BJ (cell line): ENCODE measurements around the gene CRYBG2. TPM values are rescaled to one million over a fixed set of nuclear protein-coding genes. Genes with fewer than 3 reads are reported as not detected.
A peak's percentile ranks its signal among the peaks of the same experiment; 100 is the strongest.

ENCODE experiments used
- CTCF ChIA-PET: fragments of 350-600 bp; formaldehyde crosslinking; extraction: SDS; loops from one replicate; lab custom pipeline; 2021; ENCODE audit warnings: antibody characterized with exemption, inconsistent platforms; lab: Yijun Ruan, JAX
- POLR2A ChIA-PET: fragments of 300-600 bp; sonication (Branson Sonifier 250); formaldehyde crosslinking; extraction: SDS; loops from one replicate; lab custom pipeline; 2021; ENCODE audit warnings: antibody characterized with exemption; lab: Charles Lee
- DNase-seq: peaks from one replicate; pipeline ENCODE4 v3.0.0-alpha.2; 2011; ENCODE audit warnings: low read depth
- H3K27me3 ChIP-seq: 2 replicates; pipeline ENCODE4 v1.6.0; 2011; ENCODE audit warnings: low read length; ENCODE audit not compliant: control insufficient read depth, insufficient read depth
- H3K36me3 ChIP-seq: 2 replicates; pipeline ENCODE4 v1.5.1; 2011; ENCODE audit warnings: low read length; ENCODE audit not compliant: control insufficient read depth, insufficient read depth
- H3K4me3 ChIP-seq: 2 replicates; pipeline ENCODE4 v1.5.1; 2011; ENCODE audit warnings: low read depth, mild to moderate bottlenecking, control low read depth, low read length
- CTCF ChIP-seq: IDR thresholded peaks from 2 replicates; pipeline ENCODE4 v1.5.1; 2011; ENCODE audit warnings: low read depth, mild to moderate bottlenecking, control low read depth, inconsistent platforms, low read length, moderate library complexity; ENCODE audit not compliant: insufficient read depth
- polyA plus RNA-seq: library from polyadenylated mRNA; depleted of rRNA; stranded (reverse); fragments of >200 nt; gene quantifications from 2 replicates; pipeline ENCODE4 v1.2.3, GENCODE V29; 2011

The CRYBG2 gene
- polyA plus RNA-seq, 1 experiment = 0.44 TPM

GRCh38 chr1:26340047-26340481 is 13.9 kb downstream of the CRYBG2 start:
- ChIA-PET POLR2A (no interaction called here), CTCF (interaction anchor here (1.9 kb wide), 1 partner anchor 24 kb away, joined by 9 read pairs; no protein-coding TSS in a partner anchor)
- H3K4me3 ChIP-seq = no peak overlapping the region
- H3K27me3 ChIP-seq = peaks cover 9% of the 10 kb centered on the region
- no peaks in the 10 kb centered on the region for H3K36me3 ChIP-seq
- no peak for TF ChIP-seq CTCF
- DNase-seq = no peak

- ChIA-PET CTCF (interaction anchor here (0.9 to 1.9 kb wide), 3 partner anchors 10 to 29 kb away, joined by 4 to 9 read pairs (median 6); no protein-coding TSS in a partner anchor), POLR2A (no interaction called here)
- Histone ChIP-seq H3K4me3 (no peak overlapping the region), H3K36me3 (no peaks in the 10 kb centered on the region), H3K27me3 (peaks cover 9% of the 10 kb centered on the region; the same call in 1 of the 2 replicates)
- no peak for TF ChIP-seq CTCF
- no peak for DNase-seq
These were observed 15.3 kb downstream of the CRYBG2 start for GRCh38 chr1:26338670-26339069.

- H3K27me3 ChIP-seq = peaks cover 9% of the 10 kb centered on the region; the same call in 1 of the 2 replicates
- no peaks in the 10 kb centered on the region for H3K36me3 ChIP-seq
- ChIA-PET CTCF (interaction anchor here (0.5 kb wide), 1 partner anchor 1639 kb away, joined by 3 read pairs; no protein-coding TSS in a partner anchor), POLR2A (no interaction called here)
- TF ChIP-seq CTCF = no peak
- DNase-seq = no peak
- H3K4me3 ChIP-seq = no peak overlapping the region
These were observed 16.3 kb downstream of the CRYBG2 start for GRCh38 chr1:26337625-26338024.

GRCh38 chr1:26337206-26337535 is 16.8 kb downstream of the CRYBG2 start:
- ChIA-PET POLR2A (no interaction called here), CTCF (no interaction called here)
- Histone ChIP-seq H3K27me3 (peaks cover 9% of the 10 kb centered on the region; the same call in 1 of the 2 replicates), H3K36me3 (no peaks in the 10 kb centered on the region), H3K4me3 (no peak overlapping the region)
- no peak for TF ChIP-seq CTCF
- no peak for DNase-seq

- Histone ChIP-seq H3K27me3 (peaks cover 8% of the 10 kb centered on the region; the same call in 1 of the 2 replicates), H3K4me3 (peak overlapping the region; percentile 61), H3K36me3 (no peaks in the 10 kb centered on the region)
- DNase-seq = no peak
- TF ChIP-seq CTCF = no peak
- ChIA-PET CTCF (interaction anchor here (1.4 kb wide), 1 partner anchor 80 kb away, joined by 8 read pairs; no protein-coding TSS in a partner anchor), POLR2A (no interaction called here)
These were observed 17.3 kb downstream of the CRYBG2 start for GRCh38 chr1:26336477-26337205.
